K562 (cell line): Measurements from ENCODE around the gene SQOR. TPM values are rescaled to one million over a fixed set of nuclear protein-coding genes. Genes with fewer than 3 reads are reported as not detected.

Source experiments
- ATAC-seq: fragments of 200-7000 bp; cut with Tn5 transposase; 3 replicates; pipeline ENCODE4 v1.9.1; 2020; ENCODE audit warnings: moderate library complexity
- BruUV-seq: library from RNA; stranded (reverse); fragments of 400-500 nt; replicated peaks from 2 replicates; lab custom pipeline; 2021; lab: Mats Ljungman, UMichigan
- CTCF ChIA-PET: fragments of 300-600 bp; formaldehyde crosslinking; extraction: SDS; loops from one replicate; lab custom pipeline; 2021; ENCODE audit warnings: low intra/inter-chr PET ratio; lab: Yijun Ruan, JAX
- POLR2A ChIA-PET: fragments of 300-600, 350-650 bp; sonication (Branson Sonifier 250); formaldehyde crosslinking; extraction: SDS; loops from one replicate; lab custom pipeline; 2021; ENCODE audit warnings: antibody characterized with exemption, inconsistent platforms; lab: Yijun Ruan, JAX
- DNase-seq, 4 experiments: peaks; one replicate each; pipeline versions ENCODE4 v3.0.0 to v3.0.0-alpha.2; 2011 to 2018; ENCODE audit warnings: low spot score in 3 of 4, mixed read lengths in 3 of 4; ENCODE audit errors: extremely low read depth in 1 of 4
- FAIRE-seq: peaks from 2 replicates; lab custom pipeline; 2011; peaks lifted over from hg19 to GRCh38; lab: Jason Lieb, UNC
- H2AFZ ChIP-seq: 2 replicates; pipeline ENCODE4 v1.6.0; 2011; ENCODE audit warnings: low read depth, low read length, control low read depth, inconsistent platforms
- H3K27ac ChIP-seq: fragments of 200-600 bp; 3 replicates; pipeline ENCODE4 v1.8.0; 2011; ENCODE audit warnings: low read depth, mild to moderate bottlenecking, control low read depth, inconsistent platforms, low read length, moderate library complexity, mixed read lengths; ENCODE audit errors: extremely low read depth
- H3K27me3 ChIP-seq, 2 experiments: fragments of 300-600 bp in 1 of 2; 2 replicates in 1 of 2; 3 replicates in 1 of 2; pipeline versions ENCODE4 v1.6.0 to v1.8.0; 2011; ENCODE audit warnings: inconsistent platforms in 2 of 2, low read length in 2 of 2, mild to moderate bottlenecking in 1 of 2, mixed read lengths in 1 of 2, moderate library complexity in 1 of 2; ENCODE audit not compliant: control insufficient read depth in 2 of 2, insufficient read depth in 2 of 2
- H3K36me3 ChIP-seq: fragments of 300-600 bp; 3 replicates; pipeline ENCODE4 v1.8.0; 2011; ENCODE audit warnings: mild to moderate bottlenecking, low read length, inconsistent platforms; ENCODE audit not compliant: control insufficient read depth, insufficient read depth
- H3K4me1 ChIP-seq, 2 experiments: fragments of 200-600 bp in 1 of 2; replicated peaks in 1 of 2; 2 replicates in 1 of 2; 3 replicates in 1 of 2; pipeline versions ENCODE4 v1.5.1 to v1.8.0; 2011; ENCODE audit warnings: inconsistent platforms in 2 of 2, low read length in 2 of 2, mild to moderate bottlenecking in 1 of 2, mixed read lengths in 1 of 2, moderate library complexity in 1 of 2; ENCODE audit not compliant: control insufficient read depth in 2 of 2, insufficient read depth in 2 of 2
- H3K4me2 ChIP-seq: 2 replicates; pipeline ENCODE4 v1.6.1; 2011; ENCODE audit warnings: low read length, control low read depth, inconsistent platforms, mixed read lengths; ENCODE audit not compliant: insufficient read depth
- H3K4me3 ChIP-seq: fragments of 200-600 bp; sonication (generic), shearing (Covaris generic); 2 replicates; pipeline ENCODE4 v1.5.1; 2016; ENCODE audit warnings: control low read depth, inconsistent platforms
- H3K79me2 ChIP-seq: fragments of 200-600 bp; 3 replicates; pipeline ENCODE4 v1.8.0; 2011; ENCODE audit warnings: low read length, inconsistent platforms; ENCODE audit not compliant: control insufficient read depth, insufficient read depth
- H3K9ac ChIP-seq, 2 experiments: 2 replicates each; pipeline versions ENCODE4 v1.6.0 to v1.6.1; 2011; ENCODE audit warnings: low read depth in 2 of 2, low read length in 2 of 2, control low read depth in 1 of 2, inconsistent platforms in 1 of 2, mild to moderate bottlenecking in 1 of 2, mixed read lengths in 1 of 2; ENCODE audit not compliant: insufficient read depth in 1 of 2
- H3K9me1 ChIP-seq: one replicate; pipeline ENCODE4 v1.6.0; 2011; ENCODE audit warnings: inconsistent platforms, mild to moderate bottlenecking, low read length, moderate library complexity; ENCODE audit not compliant: control insufficient read depth, insufficient read depth
- H3K9me3 ChIP-seq: replicated peaks from 2 replicates; pipeline ENCODE4 v1.5.1; 2011; ENCODE audit warnings: low read depth, low read length, inconsistent platforms; ENCODE audit not compliant: control insufficient read depth, insufficient read depth
- H4K20me1 ChIP-seq: replicated peaks from 2 replicates; pipeline ENCODE4 v1.6.1; 2011; ENCODE audit warnings: low read length, inconsistent platforms, mixed read lengths; ENCODE audit not compliant: control insufficient read depth, insufficient read depth
- FUS ChIP-seq: fragments of 200-400 bp; formaldehyde crosslinking; optimal IDR thresholded peaks from 2 replicates; pipeline ENCODE3; 2017; ENCODE audit warnings: low read depth, low read length
- NCOR1 ChIP-seq: fragments of 450-650 bp; IDR thresholded peaks from 2 replicates; pipeline ENCODE4 v1.6.1; 2016; ENCODE audit warnings: mild to moderate bottlenecking, moderate library complexity
- SOX6 ChIP-seq: fragments of 450-650 bp; IDR thresholded peaks from 2 replicates; pipeline ENCODE4 v1.6.1; 2014; ENCODE audit warnings: mild to moderate bottlenecking
- ZKSCAN3 ChIP-seq: fragments of 250-450 bp; sonication (Bioruptor Pico); IDR thresholded peaks from 2 replicates; pipeline ENCODE4 v1.4.0; 2020
- ZNF57 ChIP-seq: fragments of 450-650 bp; formaldehyde crosslinking; IDR thresholded peaks from 2 replicates; pipeline ENCODE4 v1.4.0; 2020; ENCODE audit warnings: mild to moderate bottlenecking, moderate library complexity
- ZNF778 ChIP-seq: fragments of 450-650 bp; formaldehyde crosslinking; IDR thresholded peaks from 2 replicates; pipeline ENCODE4 v1.4.0; 2020; ENCODE audit warnings: mild to moderate bottlenecking, moderate library complexity
- WGBS: fragments of 100-300 bp; shearing (Covaris generic); methylation state at CpG from one replicate; pipeline ENCODE4 v1.1.6; 2016; ENCODE audit warnings: low coverage, mixed read lengths; ENCODE audit not compliant: insufficient coverage; ENCODE audit errors: missing lambda C conversion rate; 5-methylcytosine and 5-hydroxymethylcytosine counted together
- in situ Hi-C: fragments of 300-500 bp; cut with MboI; formaldehyde crosslinking; loops from 4 replicates; pipeline ENCODE4 v1.15.0; 2018; ENCODE audit warnings: inconsistent platforms, mixed read lengths
- intact Hi-C: fragments of 100-400 bp; cut with micrococcal nuclease; formaldehyde crosslinking; loops from 2 replicates; pipeline ENCODE4 v1.14.2; 2022
- polyA plus RNA-seq, 8 experiments: library from polyadenylated mRNA; depleted of rRNA in 4 of 8; stranded (reverse) in 5 of 8; unstranded in 3 of 8; fragments of >200 nt; fragmentation: Nextera tagmentation in 2 of 8; fragmentation: Illumina TruSeq in 1 of 8; extraction: Ambion mirVana in 2 of 8; extraction: Trizol in 1 of 8; gene quantifications; 2 replicates each; pipeline versions ENCODE4 v1.2.1 to v1.2.3, GENCODE V29; 2011 to 2014; ENCODE audit warnings: inconsistent platforms in 1 of 8, missing spikeins in 1 of 8
- total RNA-seq, 7 experiments: library from RNA; depleted of rRNA in 6 of 7; stranded (reverse); fragments of >200 nt in 6 of 7; fragmentation: Illumina TruSeq in 2 of 7; extraction: Trizol in 2 of 7; gene quantifications; 2 replicates each; pipeline versions ENCODE4 v1.2.1 to v1.2.3, GENCODE V29; 2011 to 2021; ENCODE audit warnings: low replicate concordance in 1 of 7

SQOR gene
- total and polyA plus RNA-seq, 9 of the 15 experiments (the other 6 are each of a cell fraction or from before 2014, with no cell fraction given) = 0.32 to 1.6 (median 1.1) TPM

DNA sequence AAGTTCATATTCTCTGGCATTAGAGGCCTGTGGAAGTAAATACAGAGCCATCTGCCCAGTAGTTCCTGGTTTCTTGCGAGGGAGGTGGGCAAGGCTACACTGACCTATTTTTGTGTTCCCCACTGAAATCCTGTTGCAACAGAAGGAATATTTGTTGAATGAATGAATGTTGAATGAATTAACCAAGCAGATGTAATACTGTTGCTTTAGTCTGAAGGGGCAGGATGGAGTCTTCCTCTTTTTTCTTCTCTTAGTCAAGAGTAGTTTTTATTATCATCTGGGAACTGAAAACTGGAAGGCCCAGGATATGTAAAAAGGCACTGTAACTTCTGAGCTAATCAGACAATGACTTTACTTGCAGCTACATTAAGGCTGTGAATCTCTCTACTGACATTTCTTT lies 30.5 kb upstream of the SQOR start:
- CTCF ChIA-PET = no interaction called here
- H3K27ac ChIP-seq = no peak overlapping the region
- TF ChIP-seq SOX6 = no peak
- no peak for TF ChIP-seq FUS
- no peak for TF ChIP-seq NCOR1
- no TSS peak for BruUV-seq
- no peaks in the 10 kb centered on the region for H3K9me3 ChIP-seq
- H3K9ac ChIP-seq = no peak overlapping the region
- ATAC-seq (no peak), FAIRE-seq (no peak), DNase-seq (no peak)
- H3K27me3 ChIP-seq = no peaks in the 10 kb centered on the region
- H3K4me2 ChIP-seq = no peak overlapping the region
- H3K4me1 ChIP-seq = no peaks in the 10 kb centered on the region
- peaks cover 45% of the 10 kb centered on the region for H3K36me3 ChIP-seq
- no peak overlapping the region for H3K4me3 ChIP-seq
- H4K20me1 ChIP-seq = no peaks in the 10 kb centered on the region
- no peak overlapping the region for H2AFZ ChIP-seq
- intact Hi-C loops (no loop called here), in situ Hi-C loops (loop anchor here (25.0 kb wide), 1 partner anchor 417 kb away; the partner anchor contains the start of gene SHF)
- H3K79me2 ChIP-seq = peaks cover 11% of the 10 kb centered on the region
- H3K9me1 ChIP-seq = no peaks in the 10 kb centered on the region
- POLR2A ChIA-PET = no interaction called here
- WGBS = 100% methylated on average over 1 of the region's 1 CpG

GRCh38 chr15:45606413-45606812 lies 28.4 kb upstream of the SQOR start:
- CTCF ChIA-PET = interaction anchor here (1.2 kb wide), 1 partner anchor 148 kb away, joined by 3 read pairs; no protein-coding TSS in a partner anchor
- H3K4me1 ChIP-seq = no peaks in the 10 kb centered on the region
- no peaks in the 10 kb centered on the region for H3K9me1 ChIP-seq
- FAIRE-seq = no peak
- ATAC-seq = no peak
- no peak overlapping the region for H2AFZ ChIP-seq
- 77% methylated on average over 3 of the region's 3 CpGs for WGBS
- no peaks in the 10 kb centered on the region for H3K27me3 ChIP-seq
- POLR2A ChIA-PET = no interaction called here
- TF ChIP-seq ZNF778 (CRISPR knock-in tag) = no peak
- TF ChIP-seq ZNF57 (CRISPR knock-in tag) = no peak
- TF ChIP-seq ZKSCAN3 (CRISPR knock-in tag) = no peak
- TF ChIP-seq, all 486 proteins: peak for 0
- Histone ChIP-seq H4K20me1 (no peaks in the 10 kb centered on the region), H3K79me2 (peaks cover 3% of the 10 kb centered on the region), H3K27ac (no peak overlapping the region), H3K4me3 (no peak overlapping the region), H3K9me3 (no peaks in the 10 kb centered on the region), H3K36me3 (peaks cover 38% of the 10 kb centered on the region), H3K4me2 (no peak overlapping the region), H3K9ac (no peak overlapping the region)
- no TSS peak for BruUV-seq
- in situ Hi-C loops (loop anchor here (25.0 kb wide), 1 partner anchor 419 kb away; the partner anchor contains the start of gene SHF), intact Hi-C loops (no loop called here)
- no peak for DNase-seq
